ENCODE data around the gene SLC23A3. TPM values are rescaled to one million over a fixed set of nuclear protein-coding genes. Genes with fewer than 3 reads are reported as not detected.

The SLC23A3 gene
- total and polyA plus RNA-seq, 2 donors: 0.47 to 2.6 TPM

GRCh38 chr2:219160186-219161017, 9.4 kb downstream of the SLC23A3 start, which contains the start of gene NHEJ1:
Gene NHEJ1 (minus strand): TSS chr2:219160815. CDS start chr2:219158362, 2,453 bp downstream.
- Histone ChIP-seq H3K4me3 (ENCODE audit: low read length in 2 of 2) (peak within 1 kb of the TSS; percentile 70 to 74), H3K27me3 (ENCODE audit: control insufficient read depth in 2 of 2, insufficient read depth in 1 of 2, low read length in 1 of 2) (no peaks in the 10 kb centered on the region), H3K4me1 (ENCODE audit: control insufficient read depth in 2 of 2, insufficient read depth in 2 of 2, low read length in 2 of 2) (peaks cover 8 to 11% of the 10 kb centered on the region in 2 donors), H3K9me3 (ENCODE audit: control insufficient read depth in 2 of 2, insufficient read depth in 1 of 2, low read length in 1 of 2) (no peaks in the 10 kb centered on the region), H3K27ac (ENCODE audit: low read depth in 1 of 2, low read length in 1 of 2) (peak within 1 kb of the TSS; percentile 88 to 92), H3K36me3 (ENCODE audit: control insufficient read depth in 2 of 2, insufficient read depth in 2 of 2, low read length in 1 of 2) (peaks cover 8 to 12% of the 10 kb centered on the region in 2 donors)
- WGBS: under 1% methylated on average over 70 of the region's 70 CpGs
- DNase-seq (ENCODE audit: low read depth in 6 of 9, low spot score in 9 of 9): peak; percentile 77 to 95 (median 88)

GRCh38 chr2:219159771-219160185, 10.1 kb downstream of the SLC23A3 start:
- Histone ChIP-seq H3K27ac (ENCODE audit: low read depth in 1 of 2, low read length in 1 of 2) (peak overlapping the region in 1 of 2 donors; percentile 58), H3K27me3 (ENCODE audit: control insufficient read depth in 2 of 2, insufficient read depth in 1 of 2, low read length in 1 of 2) (no peaks in the 10 kb centered on the region), H3K36me3 (ENCODE audit: control insufficient read depth in 2 of 2, insufficient read depth in 2 of 2, low read length in 1 of 2) (peaks cover 8 to 12% of the 10 kb centered on the region in 2 donors), H3K4me3 (ENCODE audit: low read length in 2 of 2) (peak overlapping the region; percentile 70 to 74), H3K9me3 (ENCODE audit: control insufficient read depth in 2 of 2, insufficient read depth in 1 of 2, low read length in 1 of 2) (no peaks in the 10 kb centered on the region), H3K4me1 (ENCODE audit: control insufficient read depth in 2 of 2, insufficient read depth in 2 of 2, low read length in 2 of 2) (peaks cover 8 to 11% of the 10 kb centered on the region in 2 donors)
- peak in 1 of 9 donors; percentile 12 for DNase-seq (ENCODE audit: low read depth in 6 of 9, low spot score in 9 of 9)
- 24% methylated on average over 18 of the region's 18 CpGs for WGBS

- H3K4me1 ChIP-seq (ENCODE audit: control insufficient read depth in 2 of 2, insufficient read depth in 2 of 2, low read length in 2 of 2): peaks cover 8 to 11% of the 10 kb centered on the region in 2 donors
- H3K36me3 ChIP-seq (ENCODE audit: control insufficient read depth in 2 of 2, insufficient read depth in 2 of 2, low read length in 1 of 2): peaks cover 8 to 17% of the 10 kb centered on the region in 2 donors
- no peak for DNase-seq (ENCODE audit: low read depth in 6 of 9, low spot score in 9 of 9)
- WGBS: 96% methylated on average over 3 of the region's 3 CpGs
- H3K27ac ChIP-seq (ENCODE audit: low read depth in 1 of 2, low read length in 1 of 2): no peak overlapping the region
- no peaks in the 10 kb centered on the region for H3K27me3 ChIP-seq (ENCODE audit: control insufficient read depth in 2 of 2, insufficient read depth in 1 of 2, low read length in 1 of 2)
- H3K4me3 ChIP-seq (ENCODE audit: low read length in 2 of 2): no peak overlapping the region
- no peaks in the 10 kb centered on the region for H3K9me3 ChIP-seq (ENCODE audit: control insufficient read depth in 2 of 2, insufficient read depth in 1 of 2, low read length in 1 of 2)
Measured at GRCh38 chr2:219158586-219158985, 11.2 kb downstream of the SLC23A3 start.

GRCh38 chr2:219158025-219158424, 11.8 kb downstream of the SLC23A3 start:
- no peak overlapping the region for H3K4me3 ChIP-seq (ENCODE audit: low read length in 2 of 2)
- H3K36me3 ChIP-seq (ENCODE audit: control insufficient read depth in 2 of 2, insufficient read depth in 2 of 2, low read length in 1 of 2): peaks cover 8 to 21% of the 10 kb centered on the region in 2 donors
- DNase-seq (ENCODE audit: low read depth in 6 of 9, low spot score in 9 of 9): no peak
- no peaks in the 10 kb centered on the region for H3K9me3 ChIP-seq (ENCODE audit: control insufficient read depth in 2 of 2, insufficient read depth in 1 of 2, low read length in 1 of 2)
- H3K27ac ChIP-seq (ENCODE audit: low read depth in 1 of 2, low read length in 1 of 2): no peak overlapping the region
- H3K4me1 ChIP-seq (ENCODE audit: control insufficient read depth in 2 of 2, insufficient read depth in 2 of 2, low read length in 2 of 2): peaks cover 8 to 11% of the 10 kb centered on the region in 2 donors
- 99% methylated on average over 4 of the region's 4 CpGs for WGBS
- no peaks in the 10 kb centered on the region for H3K27me3 ChIP-seq (ENCODE audit: control insufficient read depth in 2 of 2, insufficient read depth in 1 of 2, low read length in 1 of 2)

- WGBS: 98% methylated on average over 8 of the region's 8 CpGs
- Histone ChIP-seq H3K27me3 (ENCODE audit: control insufficient read depth in 2 of 2, insufficient read depth in 1 of 2, low read length in 1 of 2) (no peaks in the 10 kb centered on the region), H3K9me3 (ENCODE audit: control insufficient read depth in 2 of 2, insufficient read depth in 1 of 2, low read length in 1 of 2) (no peaks in the 10 kb centered on the region), H3K4me3 (ENCODE audit: low read length in 2 of 2) (no peak overlapping the region), H3K4me1 (ENCODE audit: control insufficient read depth in 2 of 2, insufficient read depth in 2 of 2, low read length in 2 of 2) (peaks cover 8 to 11% of the 10 kb centered on the region in 2 donors), H3K36me3 (ENCODE audit: control insufficient read depth in 2 of 2, insufficient read depth in 2 of 2, low read length in 1 of 2) (peaks cover 8 to 21% of the 10 kb centered on the region in 2 donors), H3K27ac (ENCODE audit: low read depth in 1 of 2, low read length in 1 of 2) (no peak overlapping the region)
- DNase-seq (ENCODE audit: low read depth in 6 of 9, low spot score in 9 of 9): no peak
Measured at GRCh38 chr2:219157396-219157795, 12.4 kb downstream of the SLC23A3 start.

GRCh38 chr2:219155054-219155644, 14.7 kb downstream of the SLC23A3 start:
- 27% methylated on average over 4 of the region's 4 CpGs for WGBS
- H3K27ac ChIP-seq (ENCODE audit: low read depth in 1 of 2, low read length in 1 of 2): no peak overlapping the region
- H3K27me3 ChIP-seq (ENCODE audit: control insufficient read depth in 2 of 2, insufficient read depth in 1 of 2, low read length in 1 of 2): no peaks in the 10 kb centered on the region
- DNase-seq (ENCODE audit: low read depth in 6 of 9, low spot score in 9 of 9): peak in 7 of 9 donors; percentile 48 to 80 (median 70)
- H3K4me1 ChIP-seq (ENCODE audit: control insufficient read depth in 2 of 2, insufficient read depth in 2 of 2, low read length in 2 of 2): peaks cover 3 to 6% of the 10 kb centered on the region in 2 donors
- H3K4me3 ChIP-seq (ENCODE audit: low read length in 2 of 2): no peak overlapping the region
- H3K36me3 ChIP-seq (ENCODE audit: control insufficient read depth in 2 of 2, insufficient read depth in 2 of 2, low read length in 1 of 2): peaks cover 8 to 23% of the 10 kb centered on the region in 2 donors
- H3K9me3 ChIP-seq (ENCODE audit: control insufficient read depth in 2 of 2, insufficient read depth in 1 of 2, low read length in 1 of 2): no peaks in the 10 kb centered on the region

GRCh38 chr2:219149667-219150066, 20.2 kb downstream of the SLC23A3 start:
- no peak for DNase-seq (ENCODE audit: low read depth in 6 of 9, low spot score in 9 of 9)
- no peak overlapping the region for H3K4me3 ChIP-seq (ENCODE audit: low read length in 2 of 2)
- H3K9me3 ChIP-seq (ENCODE audit: control insufficient read depth in 2 of 2, insufficient read depth in 1 of 2, low read length in 1 of 2): no peaks in the 10 kb centered on the region
- 87% methylated on average over 1 of the region's 1 CpG for WGBS
- H3K36me3 ChIP-seq (ENCODE audit: control insufficient read depth in 2 of 2, insufficient read depth in 2 of 2, low read length in 1 of 2): peaks cover 12 to 22% of the 10 kb centered on the region in 2 donors
- no peaks in the 10 kb centered on the region for H3K4me1 ChIP-seq (ENCODE audit: control insufficient read depth in 2 of 2, insufficient read depth in 2 of 2, low read length in 2 of 2)
- H3K27me3 ChIP-seq (ENCODE audit: control insufficient read depth in 2 of 2, insufficient read depth in 1 of 2, low read length in 1 of 2): no peaks in the 10 kb centered on the region
- no peak overlapping the region for H3K27ac ChIP-seq (ENCODE audit: low read depth in 1 of 2, low read length in 1 of 2)

GRCh38 chr2:219142329-219142728, 27.5 kb downstream of the SLC23A3 start:
- DNase-seq (ENCODE audit: low read depth in 6 of 9, low spot score in 9 of 9): no peak
- Histone ChIP-seq H3K4me1 (ENCODE audit: control insufficient read depth in 2 of 2, insufficient read depth in 2 of 2, low read length in 2 of 2) (no peaks in the 10 kb centered on the region), H3K27me3 (ENCODE audit: control insufficient read depth in 2 of 2, insufficient read depth in 1 of 2, low read length in 1 of 2) (no peaks in the 10 kb centered on the region), H3K9me3 (ENCODE audit: control insufficient read depth in 2 of 2, insufficient read depth in 1 of 2, low read length in 1 of 2) (no peaks in the 10 kb centered on the region), H3K27ac (ENCODE audit: low read depth in 1 of 2, low read length in 1 of 2) (no peak overlapping the region), H3K4me3 (ENCODE audit: low read length in 2 of 2) (no peak overlapping the region), H3K36me3 (ENCODE audit: control insufficient read depth in 2 of 2, insufficient read depth in 2 of 2, low read length in 1 of 2) (peaks cover 19 to 28% of the 10 kb centered on the region in 2 donors)
- 98% methylated on average over 6 of the region's 6 CpGs for WGBS

- DNase-seq (ENCODE audit: low read depth in 6 of 9, low spot score in 9 of 9): no peak
- Histone ChIP-seq H3K27me3 (ENCODE audit: control insufficient read depth in 2 of 2, insufficient read depth in 1 of 2, low read length in 1 of 2) (no peaks in the 10 kb centered on the region), H3K27ac (ENCODE audit: low read depth in 1 of 2, low read length in 1 of 2) (no peak overlapping the region), H3K4me3 (ENCODE audit: low read length in 2 of 2) (no peak overlapping the region), H3K9me3 (ENCODE audit: control insufficient read depth in 2 of 2, insufficient read depth in 1 of 2, low read length in 1 of 2) (no peaks in the 10 kb centered on the region), H3K36me3 (ENCODE audit: control insufficient read depth in 2 of 2, insufficient read depth in 2 of 2, low read length in 1 of 2) (peaks cover 8 to 15% of the 10 kb centered on the region in 2 donors), H3K4me1 (ENCODE audit: control insufficient read depth in 2 of 2, insufficient read depth in 2 of 2, low read length in 2 of 2) (no peaks in the 10 kb centered on the region)
- 97% methylated on average over 3 of the region's 3 CpGs for WGBS
Measured at GRCh38 chr2:219140722-219141121, 29.1 kb downstream of the SLC23A3 start.

All from thymus (tissue), 11 donors.